GM10248 (cell line): ENCODE data around the gene MARCOL.

ENCODE experiments used
- CTCF ChIA-PET: fragments of 300-600 bp; sonication (Branson Sonifier 250); formaldehyde crosslinking; extraction: SDS; loops from one replicate; lab custom pipeline; 2021; ENCODE audit warnings: antibody characterized with exemption; lab: Yijun Ruan, JAX
- POLR2A ChIA-PET: fragments of 350-650 bp; sonication (Branson Sonifier 250); formaldehyde crosslinking; extraction: SDS; loops from one replicate; lab custom pipeline; 2020; ENCODE audit warnings: antibody characterized with exemption; lab: Yijun Ruan, JAX
- DNase-seq: peaks from one replicate; pipeline ENCODE4 v3.0.0; 2012; ENCODE audit errors: extremely low spot score
- TF ChIP-seq, protein P1 (sequence below): IDR thresholded peaks from 2 replicates; pipeline ENCODE4 v1.5.1; 2012; ENCODE audit warnings: mild to moderate bottlenecking, low read depth; ENCODE audit errors: extremely low read depth, missing control alignments, control extremely low read depth

Gene MARCOL

DNA sequence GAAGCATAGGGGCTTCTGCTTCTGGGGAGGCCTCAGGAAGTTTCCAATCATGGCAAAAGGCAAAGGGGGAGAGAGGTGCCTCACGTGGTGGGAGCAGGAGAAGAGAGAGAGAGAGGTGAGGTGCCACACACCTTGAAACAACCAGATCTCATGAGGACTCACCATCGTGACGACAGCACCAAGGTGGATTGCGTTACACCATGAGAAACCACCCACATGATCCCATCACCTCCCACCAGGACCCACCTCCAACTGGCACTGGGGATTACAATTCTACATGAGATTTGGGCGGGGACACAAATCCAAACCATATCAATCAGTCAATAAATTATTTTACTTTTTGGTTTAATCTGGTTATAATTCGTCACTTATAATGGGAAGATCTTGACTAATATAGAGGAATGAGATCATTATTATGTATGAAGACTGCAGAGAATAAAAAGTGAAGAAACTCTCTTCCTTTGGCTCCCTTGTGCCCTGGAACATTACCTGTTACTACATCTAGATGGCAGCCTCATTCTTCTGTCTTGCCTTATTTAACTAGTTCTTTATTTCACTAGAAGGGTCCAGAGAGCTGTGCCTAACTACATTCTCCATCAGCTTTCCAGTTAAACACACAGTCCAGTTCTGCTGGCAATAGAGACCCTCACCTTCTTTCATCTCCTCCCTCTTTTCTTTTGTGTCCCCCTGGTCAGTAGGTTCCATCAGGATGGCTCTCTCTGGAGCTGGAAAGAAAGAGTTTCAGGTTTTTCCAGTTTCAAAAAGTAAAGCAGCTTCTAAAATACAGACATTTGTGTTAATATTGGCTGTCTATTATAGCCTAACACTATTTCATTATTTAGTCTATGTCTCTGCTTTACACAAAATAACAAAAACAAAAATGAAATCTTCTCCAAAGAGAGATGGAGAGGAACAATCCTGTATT, 52.2 kb downstream of the MARCOL start:
- ChIA-PET CTCF (interaction anchor here (0.8 to 1.1 kb wide), 5 partner anchors 10 to 91 kb away, joined by 3 to 6 read pairs (median 4); no protein-coding TSS in a partner anchor), POLR2A (no interaction called here)
- DNase-seq: peak; percentile 12
- TF ChIP-seq, protein P1, sequence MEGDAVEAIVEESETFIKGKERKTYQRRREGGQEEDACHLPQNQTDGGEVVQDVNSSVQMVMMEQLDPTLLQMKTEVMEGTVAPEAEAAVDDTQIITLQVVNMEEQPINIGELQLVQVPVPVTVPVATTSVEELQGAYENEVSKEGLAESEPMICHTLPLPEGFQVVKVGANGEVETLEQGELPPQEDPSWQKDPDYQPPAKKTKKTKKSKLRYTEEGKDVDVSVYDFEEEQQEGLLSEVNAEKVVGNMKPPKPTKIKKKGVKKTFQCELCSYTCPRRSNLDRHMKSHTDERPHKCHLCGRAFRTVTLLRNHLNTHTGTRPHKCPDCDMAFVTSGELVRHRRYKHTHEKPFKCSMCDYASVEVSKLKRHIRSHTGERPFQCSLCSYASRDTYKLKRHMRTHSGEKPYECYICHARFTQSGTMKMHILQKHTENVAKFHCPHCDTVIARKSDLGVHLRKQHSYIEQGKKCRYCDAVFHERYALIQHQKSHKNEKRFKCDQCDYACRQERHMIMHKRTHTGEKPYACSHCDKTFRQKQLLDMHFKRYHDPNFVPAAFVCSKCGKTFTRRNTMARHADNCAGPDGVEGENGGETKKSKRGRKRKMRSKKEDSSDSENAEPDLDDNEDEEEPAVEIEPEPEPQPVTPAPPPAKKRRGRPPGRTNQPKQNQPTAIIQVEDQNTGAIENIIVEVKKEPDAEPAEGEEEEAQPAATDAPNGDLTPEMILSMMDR: peak; percentile 34
